Left renal pelvis (tissue), 4 donors: ENCODE measurements around the gene ZNF518B. TPM values are rescaled to one million over a fixed set of nuclear protein-coding genes. Genes with fewer than 3 reads are reported as not detected.
A peak's percentile ranks its signal among the peaks of the same experiment; 100 is the strongest.

Experiments
- DNase-seq, 4 donors: peaks; one replicate each; pipeline ENCODE4 v3.0.0-alpha.2; 2013; ENCODE audit warnings: low read depth in 4 of 4, low spot score in 3 of 4
- polyA plus RNA-seq, 4 donors: library from polyadenylated mRNA; unstranded; fragments of 120-200 nt; gene quantifications; one replicate each; pipeline ENCODE4 v1.2.1, GENCODE V29; 2013; ENCODE audit not compliant: insufficient read length in 4 of 4

Gene ZNF518B
- polyA plus RNA-seq: 10 to 100 TPM; 26.2 to 38.7 (median 33.6) TPM

- peak in 3 of 4 donors; percentile 58 to 69 (median 67) for DNase-seq
Observed at GRCh38 chr4:10457255-10457801, at the start of gene ZNF518B. Gene ZNF518B, minus strand, starts transcription at chr4:10457426. Its CDS starts 11,098 bp downstream, at chr4:10446328.

- DNase-seq: no peak
Observed at GRCh38 chr4:10506077-10506476, 48.9 kb upstream of the ZNF518B start.

- DNase-seq: no peak
Observed at GRCh38 chr4:10504570-10505179, 47.4 kb upstream of the ZNF518B start.

- DNase-seq: no peak
Observed at GRCh38 chr4:10502717-10503116, 45.5 kb upstream of the ZNF518B start.

GRCh38 chr4:10500776-10501175 lies 43.5 kb upstream of the ZNF518B start:
- DNase-seq: no peak

- DNase-seq: no peak
Observed at GRCh38 chr4:10496200-10496599, 39.0 kb upstream of the ZNF518B start.

GRCh38 chr4:10495651-10496050 lies 38.4 kb upstream of the ZNF518B start:
- DNase-seq: no peak

GRCh38 chr4:10492464-10492863 lies 35.2 kb upstream of the ZNF518B start:
- DNase-seq: peak in 1 of 4 donors; percentile 6

- DNase-seq: no peak
Observed at GRCh38 chr4:10491401-10491800, 34.2 kb upstream of the ZNF518B start.

- DNase-seq: no peak
Observed at GRCh38 chr4:10490996-10491395, 33.8 kb upstream of the ZNF518B start.

- no peak for DNase-seq
Observed at GRCh38 chr4:10482913-10483312, 25.7 kb upstream of the ZNF518B start.

GRCh38 chr4:10480616-10481015 lies 23.4 kb upstream of the ZNF518B start:
- no peak for DNase-seq

GRCh38 chr4:10478621-10479020 lies 21.4 kb upstream of the ZNF518B start:
- no peak for DNase-seq

GRCh38 chr4:10470505-10470904 lies 13.3 kb upstream of the ZNF518B start:
- no peak for DNase-seq

- no peak for DNase-seq
Observed at GRCh38 chr4:10466161-10466560, 8.9 kb upstream of the ZNF518B start.

GRCh38 chr4:10462876-10463275 lies 5.7 kb upstream of the ZNF518B start:
- no peak for DNase-seq

GRCh38 chr4:10461850-10462400 lies 4.7 kb upstream of the ZNF518B start:
- no peak for DNase-seq

GRCh38 chr4:10461091-10461849 lies 4.0 kb upstream of the ZNF518B start:
- peak; percentile 59 to 65 (median 60) for DNase-seq

GRCh38 chr4:10460313-10461047 lies 3.3 kb upstream of the ZNF518B start:
- no peak for DNase-seq

- no peak for DNase-seq
Observed at GRCh38 chr4:10459305-10459704, 2.1 kb upstream of the ZNF518B start.

GRCh38 chr4:10458177-10458576 lies 951 bp upstream of the ZNF518B start:
- no peak for DNase-seq
